ENCODE measurements around the gene SCNN1A. TPM values are rescaled to one million over a fixed set of nuclear protein-coding genes. Genes with fewer than 3 reads are reported as not detected.

SCNN1A gene
- total RNA-seq, 1 donor from 2014 or later, result 52.7 TPM

DNA sequence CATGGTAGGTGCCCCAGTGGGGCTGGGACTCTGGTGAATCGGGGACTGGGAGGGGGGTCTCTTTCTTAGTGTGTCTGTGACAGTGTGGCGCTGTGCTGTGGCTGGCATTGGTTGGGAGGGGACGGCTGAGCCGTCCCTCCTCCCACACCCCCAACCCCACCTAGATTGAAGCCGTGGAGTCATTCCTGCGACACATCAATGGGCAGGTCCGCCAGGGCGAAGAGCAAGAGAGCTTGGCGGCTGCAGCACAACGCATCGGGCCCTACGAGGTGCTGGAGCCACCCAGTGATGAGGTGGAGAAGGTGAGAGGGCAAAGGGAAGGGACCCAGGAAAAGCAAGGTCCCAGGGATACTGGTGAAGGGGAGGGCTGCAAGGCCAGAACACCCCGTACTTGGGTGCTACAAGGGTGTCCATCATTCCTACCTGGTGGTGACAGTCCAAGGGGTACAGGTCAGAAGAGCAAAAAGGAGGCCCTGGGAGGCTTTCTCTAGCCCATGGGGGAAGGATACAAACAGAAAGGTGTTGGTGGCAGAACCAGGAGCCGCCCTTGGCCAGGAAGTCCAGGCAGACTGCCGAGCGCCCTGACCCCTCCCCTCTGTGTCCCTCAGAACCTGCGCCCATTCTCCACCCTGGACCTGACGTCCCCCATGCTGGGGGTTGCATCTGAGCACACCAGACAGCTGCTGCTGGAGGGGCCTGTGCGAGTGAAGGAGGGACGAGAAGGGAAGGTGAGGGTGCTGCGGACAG lies 57.5 kb downstream of the SCNN1A start:
- no peak for DNase-seq (ENCODE audit: low spot score)

- no peak for DNase-seq (ENCODE audit: low spot score)
These were observed 58.3 kb downstream of the SCNN1A start for GRCh38 chr12:6316921-6317692.

DNA sequence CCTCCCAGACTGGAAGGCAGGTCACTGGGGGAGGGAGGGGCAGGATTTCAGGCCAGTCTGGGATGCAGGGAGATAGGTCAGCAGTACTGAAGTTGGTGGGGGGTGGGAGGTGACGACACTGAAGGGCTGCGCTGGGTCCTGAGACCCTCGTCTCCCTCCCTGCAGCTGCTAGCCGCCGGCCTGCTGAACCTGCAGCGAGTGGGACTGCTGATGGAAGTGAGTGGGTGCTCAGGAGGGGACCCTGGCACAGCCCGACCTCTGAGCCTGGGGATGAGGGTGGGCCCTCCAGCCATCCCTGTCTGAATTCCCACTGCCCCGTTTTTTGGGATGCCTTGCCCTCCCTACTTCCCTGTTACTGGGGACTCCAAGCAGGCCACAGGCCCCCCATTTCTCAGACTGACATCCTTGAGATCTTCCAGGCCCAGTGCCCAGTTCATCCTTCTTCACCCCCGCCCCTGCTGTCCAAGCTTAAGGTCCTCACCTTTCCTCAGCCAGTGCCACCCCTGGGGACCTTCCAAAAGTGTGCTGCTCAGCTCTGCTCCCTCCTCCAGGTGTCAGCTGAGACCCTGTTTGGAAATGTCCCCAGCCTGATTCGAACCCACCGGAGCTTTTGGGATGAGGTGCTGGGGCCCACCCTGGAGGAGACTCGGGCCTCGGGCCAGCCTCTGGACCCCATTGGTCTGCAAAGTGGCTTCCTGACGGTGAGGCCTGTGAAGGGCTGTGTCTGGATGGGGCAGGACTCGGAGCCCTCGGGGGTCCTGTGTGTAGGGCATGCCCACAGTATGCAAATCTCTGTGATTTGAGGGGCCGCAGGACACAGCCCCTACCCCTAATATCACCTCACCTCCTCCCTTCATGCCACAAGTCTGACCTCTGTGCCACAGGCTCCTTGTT lies 59.4 kb downstream of the SCNN1A start:
- no peak for DNase-seq (ENCODE audit: low spot score)

GRCh38 chr12:6315184-6315583 lies 60.2 kb downstream of the SCNN1A start:
- DNase-seq (ENCODE audit: low spot score), result no peak

DNA sequence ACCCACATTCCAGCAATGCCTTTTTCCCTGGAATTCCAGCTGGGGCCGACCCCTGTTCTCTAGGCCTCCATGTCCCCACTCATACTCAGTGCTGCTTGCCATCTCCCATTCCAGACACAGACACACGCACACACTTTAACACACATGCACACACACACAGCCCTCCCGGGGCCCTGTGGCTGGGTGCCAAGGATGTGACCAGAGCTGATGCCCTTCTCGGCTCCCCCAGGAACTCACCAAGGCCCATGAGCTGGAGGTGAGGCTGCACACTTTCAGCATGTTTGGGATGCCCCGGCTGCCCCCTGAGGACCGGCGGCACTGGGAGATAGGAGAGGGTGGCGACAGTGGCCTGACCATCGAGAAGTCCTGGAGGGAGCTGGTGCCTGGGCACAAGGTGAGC lies 60.6 kb downstream of the SCNN1A start:
- DNase-seq (ENCODE audit: low spot score), result no peak

DNA sequence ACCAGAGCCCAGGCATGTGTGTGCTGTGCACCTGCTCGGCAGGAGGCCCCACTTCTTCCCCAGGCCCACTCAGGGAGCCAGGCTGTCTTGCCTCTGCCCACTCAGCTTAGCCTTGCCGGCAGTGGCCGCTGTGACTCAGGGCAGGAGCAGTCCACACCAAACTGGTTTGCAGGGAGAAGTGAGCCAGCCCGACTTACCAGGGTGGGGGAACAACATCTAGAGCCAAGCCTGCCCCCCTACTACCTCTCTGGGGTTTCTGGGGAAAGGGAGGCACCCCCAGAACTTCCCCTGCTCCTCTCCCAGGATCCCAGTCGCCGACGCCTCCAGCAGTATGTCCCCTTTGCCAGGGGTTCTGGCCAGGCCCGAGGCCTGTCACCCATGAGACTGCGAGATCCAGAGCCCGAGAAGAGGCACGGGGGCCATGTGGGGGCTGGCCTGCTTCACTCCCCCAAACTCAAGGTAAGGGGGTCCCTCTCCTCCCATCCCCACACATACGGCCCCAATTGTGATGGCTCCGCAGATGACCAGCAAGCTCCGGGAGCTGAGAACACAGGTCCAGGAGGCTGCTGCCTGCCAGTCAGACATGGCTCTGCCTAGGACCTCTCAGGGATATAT lies 61.9 kb downstream of the SCNN1A start:
- DNase-seq (ENCODE audit: low spot score), result no peak

- DNase-seq (ENCODE audit: low spot score), result peak; percentile 89
These were observed 62.6 kb downstream of the SCNN1A start for GRCh38 chr12:6312529-6313325.

DNA sequence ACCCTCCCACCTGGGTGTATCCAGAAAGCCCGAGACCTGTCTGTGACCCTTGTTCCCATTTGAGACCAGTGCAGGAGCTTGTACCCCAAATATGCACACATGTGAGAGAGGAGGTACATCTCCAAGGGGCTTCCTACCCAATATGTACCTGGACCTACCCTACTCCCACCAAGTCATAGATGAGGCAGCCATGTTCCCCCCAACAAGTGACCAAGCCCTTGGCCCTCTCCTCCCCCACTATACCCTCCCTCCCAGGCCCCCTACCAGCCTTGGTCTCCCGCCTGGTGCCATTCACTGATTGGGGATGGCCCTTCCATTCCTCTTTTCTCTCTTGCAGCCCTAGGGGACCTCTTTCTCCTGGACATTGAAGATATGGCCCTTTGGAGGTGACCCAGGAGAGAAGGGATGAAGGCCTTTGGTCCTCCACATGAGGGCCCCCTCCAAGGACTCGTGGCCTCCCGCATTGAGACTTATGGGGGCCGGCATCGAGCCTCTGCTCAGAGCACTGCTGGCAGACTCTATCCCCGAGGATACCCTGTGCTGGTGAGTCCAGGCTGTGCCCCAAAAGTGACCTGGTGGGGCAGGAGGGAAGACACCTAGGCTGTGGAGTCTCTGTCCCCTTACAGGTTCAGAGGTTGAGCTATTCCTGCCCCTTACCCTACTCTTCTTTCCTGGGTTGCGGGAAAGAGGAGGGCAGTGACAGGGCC lies 63.4 kb downstream of the SCNN1A start:
- DNase-seq (ENCODE audit: low spot score), result no peak

DNA sequence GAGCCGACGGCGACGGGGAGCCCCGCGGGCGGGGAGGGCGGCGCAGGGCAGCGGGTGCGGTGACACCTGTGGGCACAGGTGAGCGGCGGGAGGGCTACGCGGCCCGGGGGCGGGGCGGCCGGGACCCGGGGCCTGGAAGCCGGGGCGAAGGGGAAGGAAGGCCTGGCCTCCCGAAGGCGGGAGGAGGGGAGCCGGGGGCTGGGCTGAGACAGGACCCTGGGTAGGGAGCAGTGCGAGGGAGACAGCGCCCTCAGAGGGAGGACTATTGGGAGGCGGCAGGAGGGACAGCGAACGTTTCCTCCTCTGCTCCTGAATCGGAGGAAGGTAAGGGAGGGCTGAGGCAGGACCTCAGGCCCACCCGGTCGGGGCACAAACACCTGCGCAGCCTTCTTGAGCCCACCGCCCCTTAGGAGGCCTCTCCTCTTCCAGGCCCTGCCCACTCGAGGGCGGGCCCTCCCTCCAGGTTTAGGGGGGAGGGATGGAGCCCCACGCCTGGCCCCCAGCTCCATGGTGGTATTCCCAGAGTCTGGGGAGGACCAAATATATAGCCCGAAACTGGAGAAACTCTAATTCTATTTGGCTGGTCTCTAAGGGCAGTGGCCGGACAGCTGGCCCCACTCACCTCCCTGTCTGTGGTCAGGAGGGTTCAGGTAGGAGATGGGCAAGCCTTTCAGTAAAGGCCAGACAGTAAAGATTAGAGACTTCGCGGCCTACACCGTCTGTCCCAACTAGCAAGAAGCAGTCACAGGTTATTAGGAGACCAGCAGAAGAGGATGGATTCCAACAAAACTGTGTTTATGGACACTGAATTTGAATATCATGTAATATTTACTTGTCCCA lies 64.4 kb downstream of the SCNN1A start:
- DNase-seq (ENCODE audit: low spot score), result no peak

- no peak for DNase-seq (ENCODE audit: low spot score)
These were observed 67.8 kb downstream of the SCNN1A start for GRCh38 chr12:6307529-6307928.

DNA sequence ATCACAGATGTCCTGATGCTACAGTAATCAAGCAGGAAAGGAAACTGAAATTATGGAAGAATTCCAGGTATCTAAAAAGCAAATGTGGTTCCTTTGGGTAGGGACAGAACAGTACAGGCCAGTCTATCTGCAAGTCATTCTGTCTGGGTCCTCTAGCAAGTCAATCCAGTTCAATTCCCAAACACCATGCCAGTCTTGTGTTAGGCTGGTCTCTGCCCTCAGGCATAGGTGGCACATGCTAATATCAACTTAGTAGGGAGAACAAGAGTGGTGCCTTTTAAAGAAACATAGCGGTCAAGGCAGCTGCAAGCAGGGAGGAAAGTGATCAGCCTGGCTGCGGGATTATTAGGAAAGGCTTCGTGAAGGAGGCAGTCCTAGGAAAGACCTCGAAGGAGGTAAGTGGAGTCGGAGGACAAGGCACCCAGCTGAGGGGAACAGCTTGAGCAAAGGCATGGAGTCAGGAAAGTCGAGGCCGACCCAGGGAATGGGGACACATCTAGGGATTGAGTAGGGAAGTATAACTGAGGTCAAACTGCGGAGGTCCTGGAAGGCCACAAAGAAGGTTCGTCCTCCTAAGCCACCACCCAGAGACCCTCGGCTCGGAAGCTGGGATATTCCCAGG lies 68.7 kb downstream of the SCNN1A start:
- DNase-seq (ENCODE audit: low spot score), result no peak

DNA sequence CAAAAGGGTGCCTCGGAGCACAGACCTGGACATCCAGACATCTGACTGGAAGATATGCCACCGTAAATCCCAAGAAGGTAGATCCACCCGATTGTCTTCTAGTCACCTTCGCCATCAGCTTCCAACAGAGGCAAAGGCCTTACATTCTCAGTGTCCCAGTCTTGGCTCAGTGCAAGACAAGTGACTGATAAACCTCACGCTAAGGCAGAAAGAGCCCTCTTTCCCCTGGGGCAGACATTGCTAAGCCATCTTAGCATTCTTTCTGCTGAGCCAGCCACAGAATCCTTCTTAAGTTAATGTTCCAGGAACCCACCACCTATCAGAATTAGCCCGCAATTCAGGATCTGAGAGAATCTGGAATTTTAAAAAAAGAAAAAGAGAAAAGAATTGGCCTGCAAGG lies 69.2 kb downstream of the SCNN1A start:
- DNase-seq (ENCODE audit: low spot score), result no peak

GRCh38 chr12:6303071-6303470 lies 72.3 kb downstream of the SCNN1A start:
- DNase-seq (ENCODE audit: low spot score), result no peak

DNA sequence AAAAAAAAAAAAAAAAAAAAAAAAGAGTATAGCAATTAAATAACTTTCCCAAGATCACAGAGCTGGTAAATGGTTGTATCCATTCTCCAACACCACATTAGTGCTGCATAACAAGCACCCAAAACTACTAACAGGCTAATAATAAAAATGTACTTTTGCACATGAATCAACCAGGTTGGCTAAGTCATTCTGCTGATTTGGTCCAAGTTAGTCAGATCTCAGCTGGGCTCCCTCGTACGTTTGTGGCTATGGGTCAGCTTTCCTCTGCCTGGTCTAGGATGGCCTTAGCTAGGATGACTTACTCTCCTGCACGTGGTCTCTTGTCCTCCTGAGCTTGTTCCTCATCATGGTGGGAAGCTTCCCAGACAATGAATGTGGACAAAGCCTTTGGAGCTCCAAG lies 72.7 kb downstream of the SCNN1A start:
- DNase-seq (ENCODE audit: low spot score), result no peak

DNA sequence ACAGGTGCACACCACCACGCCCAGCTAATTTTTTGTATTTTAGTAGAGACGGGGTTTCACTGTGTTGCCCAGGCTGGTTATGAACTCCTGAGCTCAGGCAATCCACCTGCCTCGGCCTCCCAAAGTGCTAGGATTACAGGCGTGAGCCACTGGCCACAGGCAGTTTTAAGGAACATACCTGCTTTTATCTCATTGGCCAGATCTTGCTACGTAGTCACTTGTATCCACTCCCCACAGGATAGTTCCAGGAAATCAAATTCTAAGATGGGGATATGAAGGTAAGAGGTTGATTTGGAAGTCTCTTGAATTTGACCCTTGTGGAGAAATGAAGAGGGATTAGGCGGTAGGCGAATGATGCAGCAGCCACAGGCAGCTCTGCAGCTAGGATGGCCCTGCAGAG lies 73.6 kb downstream of the SCNN1A start:
- DNase-seq (ENCODE audit: low spot score), result no peak

DNA sequence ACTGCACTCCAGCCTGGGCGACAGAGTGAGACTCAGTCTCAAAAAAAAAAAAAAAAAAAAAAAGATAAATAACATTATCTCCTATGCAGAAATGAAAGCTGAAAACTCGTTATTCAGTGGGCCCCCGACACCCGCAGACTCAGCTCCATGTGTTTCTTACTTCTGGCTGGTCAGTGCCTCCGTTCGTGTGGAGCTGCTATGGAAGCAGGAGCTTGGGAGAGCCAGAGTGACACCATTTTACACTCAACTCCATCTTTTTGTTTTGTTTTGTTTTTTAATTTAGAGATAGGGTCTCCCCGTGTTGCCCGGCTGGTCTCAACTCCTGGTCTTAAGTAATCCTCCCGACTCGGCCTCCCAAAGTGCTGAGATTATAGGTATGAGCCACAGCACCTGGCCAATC lies 78.2 kb downstream of the SCNN1A start:
- no peak for DNase-seq (ENCODE audit: low spot score)

Measured in mucosa of gallbladder (tissue), 1 donor.